22Rv1 (cell line): ENCODE measurements around the gene ABHD4.
"Not testable (repeated sequence)": the region's sequence is repeated elsewhere in the genome, so short reads cannot be mapped to it uniquely, and the experiment has no call there.

Source experiments
- H3K27ac ChIP-seq: fragments of 450-650 bp; 2 replicates; pipeline ENCODE4 v1.5.1; 2017
- ZFX ChIP-seq: fragments of 450-650 bp; IDR thresholded peaks from 2 replicates; pipeline ENCODE4 v1.6.1; 2017; ENCODE audit warnings: antibody characterized with exemption, borderline replicate concordance
- TF ChIP-seq, protein P1 (sequence below): fragments of 450-650 bp; IDR thresholded peaks from 2 replicates; pipeline ENCODE4 v1.5.1; 2017; ENCODE audit warnings: mild to moderate bottlenecking

ABHD4 gene

DNA sequence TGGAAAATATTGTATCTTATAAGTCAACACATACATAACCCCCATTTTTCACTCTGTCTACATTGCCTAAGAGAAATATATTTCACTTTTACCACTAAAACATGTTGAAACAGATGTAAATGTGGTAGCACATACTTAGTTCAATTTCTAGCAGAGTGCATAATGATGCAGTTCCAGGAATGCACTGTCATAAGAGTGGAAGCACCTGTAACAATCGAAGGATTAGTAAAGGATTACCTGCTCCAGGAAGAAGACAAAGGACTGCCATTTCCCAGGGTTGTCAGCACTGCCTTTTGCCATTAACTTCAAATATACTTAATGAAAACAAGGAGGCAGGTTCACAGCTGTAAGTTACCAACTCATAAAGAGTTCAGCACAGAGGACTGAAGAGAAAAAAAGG is 33.6 kb upstream of the ABHD4 start:
- TF ChIP-seq, protein P1, sequence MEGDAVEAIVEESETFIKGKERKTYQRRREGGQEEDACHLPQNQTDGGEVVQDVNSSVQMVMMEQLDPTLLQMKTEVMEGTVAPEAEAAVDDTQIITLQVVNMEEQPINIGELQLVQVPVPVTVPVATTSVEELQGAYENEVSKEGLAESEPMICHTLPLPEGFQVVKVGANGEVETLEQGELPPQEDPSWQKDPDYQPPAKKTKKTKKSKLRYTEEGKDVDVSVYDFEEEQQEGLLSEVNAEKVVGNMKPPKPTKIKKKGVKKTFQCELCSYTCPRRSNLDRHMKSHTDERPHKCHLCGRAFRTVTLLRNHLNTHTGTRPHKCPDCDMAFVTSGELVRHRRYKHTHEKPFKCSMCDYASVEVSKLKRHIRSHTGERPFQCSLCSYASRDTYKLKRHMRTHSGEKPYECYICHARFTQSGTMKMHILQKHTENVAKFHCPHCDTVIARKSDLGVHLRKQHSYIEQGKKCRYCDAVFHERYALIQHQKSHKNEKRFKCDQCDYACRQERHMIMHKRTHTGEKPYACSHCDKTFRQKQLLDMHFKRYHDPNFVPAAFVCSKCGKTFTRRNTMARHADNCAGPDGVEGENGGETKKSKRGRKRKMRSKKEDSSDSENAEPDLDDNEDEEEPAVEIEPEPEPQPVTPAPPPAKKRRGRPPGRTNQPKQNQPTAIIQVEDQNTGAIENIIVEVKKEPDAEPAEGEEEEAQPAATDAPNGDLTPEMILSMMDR: no peak
- TF ChIP-seq ZFX: no peak
- H3K27ac ChIP-seq: no peak overlapping the region

DNA sequence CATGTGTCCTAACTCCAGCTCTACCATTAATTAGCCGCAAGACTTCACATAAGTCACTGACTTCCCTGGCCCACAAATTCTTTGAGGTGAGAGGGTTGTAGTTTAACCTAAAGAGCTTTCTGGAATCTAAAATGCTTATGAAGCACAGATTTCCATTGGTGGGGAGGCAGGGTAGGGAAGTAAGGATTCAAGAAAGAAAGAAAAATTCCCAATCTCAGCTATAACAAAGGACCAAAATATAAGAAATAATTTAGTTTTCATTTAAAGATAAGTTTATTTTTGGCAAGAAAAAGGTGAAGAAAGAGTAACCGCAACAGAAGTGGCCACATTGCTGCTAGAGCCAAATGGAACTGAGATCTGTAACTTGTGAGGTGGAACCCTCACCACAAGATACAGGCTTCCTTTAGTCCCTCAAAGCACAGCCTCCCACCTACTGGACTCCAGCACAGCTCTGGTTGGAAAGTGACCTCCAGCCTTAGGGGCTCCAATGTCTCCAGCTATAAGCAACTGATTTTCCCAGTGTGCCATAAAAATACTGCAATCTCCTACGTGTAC is 32.6 kb upstream of the ABHD4 start:
- H3K27ac ChIP-seq: no peak overlapping the region
- TF ChIP-seq, protein P1: no peak
- TF ChIP-seq ZFX: no peak

DNA sequence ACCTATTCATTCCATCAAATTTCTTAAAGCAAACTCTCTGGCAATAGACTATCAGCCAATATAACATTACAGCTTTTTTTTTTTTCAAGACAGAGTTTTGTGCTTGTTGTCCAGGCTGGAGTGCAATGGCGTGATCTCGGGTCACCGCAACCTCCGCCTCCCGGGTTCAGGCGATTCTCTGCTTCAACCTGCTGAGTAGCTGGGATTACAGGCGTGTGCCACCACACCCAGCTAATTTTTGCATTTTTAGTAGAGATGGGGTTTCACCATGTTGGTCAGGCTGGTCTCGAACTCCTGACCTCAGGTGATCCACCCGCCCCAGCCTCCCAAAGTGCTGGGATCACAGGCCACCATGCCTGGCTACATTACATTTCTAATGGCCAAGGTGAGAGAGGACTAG is 31.8 kb upstream of the ABHD4 start:
- not testable (repeated sequence) for H3K27ac ChIP-seq

DNA sequence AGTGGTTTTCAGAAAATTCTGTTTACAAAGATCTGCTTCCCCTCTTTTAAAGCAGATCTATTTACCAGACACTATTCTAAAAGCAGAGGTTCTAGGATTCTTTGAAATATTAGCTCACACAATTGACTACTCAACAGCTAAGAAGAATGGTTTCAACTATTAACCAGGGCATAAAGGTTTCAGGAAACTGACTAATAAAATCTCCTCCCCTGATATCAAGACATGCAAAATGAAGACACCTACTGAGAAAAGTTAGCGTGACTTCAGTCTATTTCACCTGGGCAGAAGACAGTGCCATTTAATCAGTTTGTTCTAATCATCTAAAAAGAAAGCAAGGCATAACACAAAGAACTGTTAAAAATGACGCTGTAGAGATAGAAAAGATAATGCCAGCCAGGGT is 31.3 kb upstream of the ABHD4 start:
- TF ChIP-seq, protein P1: no peak
- no peak for TF ChIP-seq ZFX
- H3K27ac ChIP-seq: no peak overlapping the region

DNA sequence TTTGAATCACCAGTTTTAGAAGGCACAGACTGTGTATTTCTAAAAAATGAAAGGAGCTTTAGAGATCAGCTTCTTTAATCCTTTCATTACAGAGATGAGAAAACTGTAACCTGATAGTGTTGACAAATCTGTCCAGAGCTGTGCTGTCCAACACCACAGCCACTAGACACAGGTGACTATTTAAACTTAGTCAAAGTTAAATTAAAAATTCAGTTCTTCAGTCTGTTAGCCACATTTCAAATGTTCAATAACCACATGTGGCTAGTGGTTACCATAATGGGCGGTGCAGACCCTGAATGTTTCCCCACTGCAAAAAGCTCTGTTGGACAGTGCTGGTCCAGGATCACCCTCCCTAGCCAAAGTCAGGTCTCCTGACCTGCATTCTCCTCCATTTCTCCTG is 30.7 kb upstream of the ABHD4 start:
- no peak for TF ChIP-seq ZFX
- TF ChIP-seq, protein P1: no peak
- no peak overlapping the region for H3K27ac ChIP-seq

DNA sequence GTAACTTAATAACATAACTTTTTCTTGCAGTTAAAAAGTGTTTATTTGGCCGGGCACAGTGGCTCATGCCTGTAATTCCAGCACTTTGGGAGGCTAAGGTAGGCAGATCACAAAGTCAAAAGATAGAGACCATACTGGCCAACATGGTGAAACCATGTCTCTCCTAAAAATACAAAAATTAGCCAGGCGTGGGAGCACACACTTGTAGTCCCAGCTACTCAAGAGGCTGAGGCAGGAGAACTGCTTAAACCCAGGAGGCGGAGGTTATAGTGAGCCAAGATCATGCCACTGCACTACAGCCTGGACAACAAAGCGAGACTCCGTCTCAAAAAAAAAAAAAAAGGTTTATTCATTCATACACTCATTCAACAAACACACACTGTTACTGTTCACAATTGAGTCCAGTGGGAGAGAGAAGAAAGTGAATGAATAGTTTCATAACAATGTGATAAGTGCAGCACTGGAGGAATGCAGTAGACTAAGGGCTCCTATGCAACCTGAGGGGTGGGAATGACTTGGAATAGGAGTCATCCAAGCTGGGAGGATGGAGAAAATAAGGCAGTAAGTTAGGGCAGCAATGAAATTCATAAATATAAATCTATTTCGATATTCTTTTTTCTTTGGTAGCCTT is 28.9 kb upstream of the ABHD4 start:
- TF ChIP-seq, protein P1: no peak
- TF ChIP-seq ZFX: no peak
- H3K27ac ChIP-seq: no peak overlapping the region

DNA sequence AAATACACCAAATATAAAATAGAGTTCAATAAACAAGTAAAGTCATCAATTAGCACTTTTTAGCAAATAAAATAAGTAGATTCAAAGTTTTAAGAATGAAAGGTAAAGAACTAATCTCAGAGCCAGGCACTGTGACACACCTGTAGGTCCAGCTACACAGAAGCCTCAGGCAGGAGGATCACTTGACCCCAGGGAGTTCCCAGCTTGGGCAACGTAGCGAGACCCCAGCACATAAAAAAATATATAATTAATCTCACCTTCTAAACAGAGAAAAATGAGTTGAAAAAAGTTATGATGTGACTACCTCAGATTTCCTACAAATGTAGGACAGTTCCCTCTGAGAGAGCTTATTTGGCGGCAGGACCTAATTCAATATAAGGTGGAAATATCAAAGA is 28.4 kb upstream of the ABHD4 start:
- H3K27ac ChIP-seq: no peak overlapping the region
- no peak for TF ChIP-seq ZFX

DNA sequence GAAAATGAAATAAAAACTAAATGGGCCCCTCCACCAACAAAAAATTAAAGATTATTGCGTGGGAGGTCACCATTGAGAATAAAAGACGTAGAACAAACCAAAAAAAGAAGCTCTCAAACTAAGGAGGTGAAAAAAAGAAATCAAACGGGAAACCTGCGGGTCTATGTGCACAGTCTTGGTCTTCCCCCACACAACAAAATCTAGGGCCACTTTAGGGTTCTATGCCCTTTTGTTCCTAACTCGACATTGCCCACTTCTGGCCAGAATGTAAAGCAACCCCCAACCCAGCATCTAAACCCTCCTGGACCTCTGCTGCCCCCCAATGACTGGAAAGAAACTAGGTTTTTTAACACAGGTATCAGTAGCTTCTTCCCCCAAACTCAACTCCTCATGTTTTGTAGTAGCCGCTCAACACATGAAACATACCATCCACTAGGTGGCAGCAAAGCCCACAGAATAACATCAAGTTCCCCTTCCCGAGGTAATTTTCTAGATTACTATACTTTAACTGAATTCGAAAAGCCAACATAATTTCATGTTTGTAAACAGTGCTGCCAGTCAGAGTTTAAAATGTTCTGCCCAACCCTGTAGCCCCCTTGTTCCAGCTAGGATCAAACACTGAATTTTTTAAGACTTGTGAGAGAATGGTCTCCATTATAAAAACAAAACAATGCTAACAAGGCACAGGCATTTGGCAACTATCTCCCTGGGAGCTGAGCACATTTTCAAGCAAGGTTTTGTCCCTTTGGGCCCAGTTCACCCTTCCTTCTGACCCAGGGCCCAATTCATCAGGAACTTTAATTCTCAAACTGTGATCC is 27.8 kb upstream of the ABHD4 start:
- H3K27ac ChIP-seq: no peak overlapping the region
- TF ChIP-seq ZFX: no peak
- TF ChIP-seq, protein P1: peak; percentile 82
